ENCODE measurements around the gene CPNE5. TPM values are rescaled to one million over a fixed set of nuclear protein-coding genes. Genes with fewer than 3 reads are reported as not detected.

CPNE5 gene
- polyA plus RNA-seq, 1 of the 3 experiments (the other 2 are of a cell fraction): 0.30 TPM

GRCh38 chr6:36692220-36692619 lies 147.0 kb downstream of the CPNE5 start:
- Histone ChIP-seq H3K4me1 (ENCODE audit: control insufficient read depth in 1 of 2, insufficient read depth in 2 of 2, low read depth in 1 of 2, low read length in 1 of 2) (no peaks in the 10 kb centered on the region; a peak in 1 of 4 replicates), H3F3A (replicated peaks; ENCODE audit: insufficient read depth) (peaks cover 21% of the 10 kb centered on the region), H3K27me3 (ENCODE audit: insufficient read depth) (no peaks in the 10 kb centered on the region), H3K9me3 (no peaks in the 10 kb centered on the region), H3K36me3 (replicated peaks in 1 of 2; ENCODE audit: control insufficient read depth in 1 of 2, insufficient read depth in 2 of 2, low read length in 1 of 2) (peaks cover 2 to 6% of the 10 kb centered on the region in 2 experiments), H3K9me2 (no peaks in the 10 kb centered on the region), H3K4me2 (no peak overlapping the region), H3K4me3 (ENCODE audit: low read depth in 2 of 2, low read length in 1 of 2) (no peak overlapping the region), H3K9ac (no peak overlapping the region), H4K20me1 (ENCODE audit: insufficient read depth) (peaks cover 23% of the 10 kb centered on the region), H3K79me2 (ENCODE audit: insufficient read depth) (no peaks in the 10 kb centered on the region), H2AFZ (ENCODE audit: low read depth) (no peak overlapping the region), H3K27ac (ENCODE audit: low read depth in 2 of 2, low read length in 1 of 2) (no peak overlapping the region)
- CTCF ChIA-PET: interaction anchor here (1.0 to 2.0 kb wide), 5 partner anchors 11 to 77 kb away, joined by 3 to 8 read pairs (median 4); partner anchors contain the start of gene CDKN1A
- WGBS (ENCODE audit: low lambda C conversion rate): 79% methylated on average over 3 of the region's 3 CpGs
- POLR2A ChIA-PET: no interaction called here
- DNase-seq: no peak
- TF ChIP-seq POLR2AphosphoS5 (IDR thresholded peaks at IDR 0.05; ENCODE audit: low read depth, low read length): no peak
- TF ChIP-seq FOXJ3 (CRISPR knock-in tag; IDR thresholded peaks at IDR 0.05): no peak
- TF ChIP-seq YY1 (IDR thresholded peaks at IDR 0.05; ENCODE audit: low read depth): no peak
- TF ChIP-seq JUND (IDR thresholded peaks at IDR 0.05): no peak
- TF ChIP-seq USF2 (IDR thresholded peaks at IDR 0.05; ENCODE audit: borderline replicate concordance, low read depth, low read length): no peak
- TF ChIP-seq ZBTB33 (IDR thresholded peaks at IDR 0.05; ENCODE audit: borderline replicate concordance, low read depth): no peak
- no peak for TF ChIP-seq TEAD4 (IDR thresholded peaks at IDR 0.05; ENCODE audit: borderline replicate concordance, insufficient read depth)
- TF ChIP-seq CTCF (IDR thresholded peaks at IDR 0.05): no peak
- no peak for TF ChIP-seq RAD21 (IDR thresholded peaks at IDR 0.05; ENCODE audit: low read length)

- H2AFZ ChIP-seq (ENCODE audit: low read depth): no peak overlapping the region
- ChIA-PET POLR2A (no interaction called here), CTCF (interaction anchor here (1.4 to 2.0 kb wide), 4 partner anchors 9 to 68 kb away, joined by 3 to 8 read pairs (median 5); partner anchors contain the start of gene CDKN1A)
- H3K4me2 ChIP-seq: no peak overlapping the region
- H3K4me1 ChIP-seq (ENCODE audit: control insufficient read depth in 1 of 2, insufficient read depth in 2 of 2, low read depth in 1 of 2, low read length in 1 of 2): no peaks in the 10 kb centered on the region; a peak in 1 of 4 replicates
- no peaks in the 10 kb centered on the region for H3K79me2 ChIP-seq (ENCODE audit: insufficient read depth)
- no peak for DNase-seq
- no peaks in the 10 kb centered on the region for H3K9me2 ChIP-seq
- H4K20me1 ChIP-seq (ENCODE audit: insufficient read depth): peaks cover 29% of the 10 kb centered on the region
- H3K27ac ChIP-seq (ENCODE audit: low read depth in 2 of 2, low read length in 1 of 2): no peak overlapping the region
- peaks cover 27% of the 10 kb centered on the region for H3F3A ChIP-seq (replicated peaks; ENCODE audit: insufficient read depth)
- no peaks in the 10 kb centered on the region for H3K9me3 ChIP-seq
- H3K4me3 ChIP-seq (ENCODE audit: low read depth in 2 of 2, low read length in 1 of 2): no peak overlapping the region
- peaks cover 8 to 12% of the 10 kb centered on the region in 2 experiments for H3K36me3 ChIP-seq (replicated peaks in 1 of 2; ENCODE audit: control insufficient read depth in 1 of 2, insufficient read depth in 2 of 2, low read length in 1 of 2)
- no peak overlapping the region for H3K9ac ChIP-seq
- WGBS (ENCODE audit: low lambda C conversion rate): 100% methylated on average over 2 of the region's 2 CpGs
- no peaks in the 10 kb centered on the region for H3K27me3 ChIP-seq (ENCODE audit: insufficient read depth)
- TF ChIP-seq IRF3 (IDR thresholded peaks at IDR 0.05; ENCODE audit: low read depth, low read length): no peak
- no peak for TF ChIP-seq FOXJ3 (CRISPR knock-in tag; IDR thresholded peaks at IDR 0.05)
- no peak for TF ChIP-seq GABPA (IDR thresholded peaks at IDR 0.05; ENCODE audit: low read depth)
- TF ChIP-seq REST (IDR thresholded peaks at IDR 0.05; ENCODE audit: low read depth, low read length): no peak
- TF ChIP-seq RXRA (IDR thresholded peaks at IDR 0.05; ENCODE audit: borderline replicate concordance, low read depth): no peak
- TF ChIP-seq CTCF (IDR thresholded peaks at IDR 0.05): no peak
Observed at GRCh38 chr6:36691612-36692011, 147.6 kb downstream of the CPNE5 start.
